Neural cell (in vitro differentiated cells): ENCODE measurements around the gene NKD1.

Experiments used
- POLR2AphosphoS5 ChIP-seq: IDR thresholded peaks from 2 replicates; pipeline ENCODE4 v1.6.1; 2012
- TAF1 ChIP-seq: IDR thresholded peaks from 2 replicates; pipeline ENCODE4 v1.6.1; 2012; ENCODE audit warnings: low read depth
- TF ChIP-seq, protein P1 (sequence below): fragments of 450-650 bp; IDR thresholded peaks from 2 replicates; pipeline ENCODE4 v1.5.1; 2014; ENCODE audit warnings: antibody characterized with exemption, mild to moderate bottlenecking, moderate library complexity; ENCODE audit not compliant: poor library complexity, severe bottlenecking

DNA sequence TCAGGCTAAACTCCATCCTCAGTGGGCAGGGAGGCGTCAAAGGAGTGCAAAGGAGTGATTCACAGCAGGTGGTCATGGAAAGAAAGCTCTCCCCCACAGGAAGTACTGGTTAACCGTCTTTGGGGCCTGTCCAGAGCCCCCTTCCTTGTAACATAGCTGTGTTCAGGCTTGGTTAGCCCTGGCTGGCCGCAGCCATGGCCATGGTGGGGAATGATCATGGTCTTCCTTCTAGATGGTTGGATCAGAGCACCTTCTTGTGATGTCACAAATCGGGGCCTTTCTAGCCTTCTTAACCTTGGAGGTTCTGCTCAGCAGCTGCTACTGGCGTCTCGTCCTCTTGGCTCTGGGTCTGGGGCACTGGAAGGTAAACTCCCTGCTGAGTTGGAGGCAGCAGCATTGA lies 15.8 kb downstream of the NKD1 start:
- TF ChIP-seq POLR2AphosphoS5: no peak
- TF ChIP-seq TAF1: no peak
- TF ChIP-seq, protein P1, sequence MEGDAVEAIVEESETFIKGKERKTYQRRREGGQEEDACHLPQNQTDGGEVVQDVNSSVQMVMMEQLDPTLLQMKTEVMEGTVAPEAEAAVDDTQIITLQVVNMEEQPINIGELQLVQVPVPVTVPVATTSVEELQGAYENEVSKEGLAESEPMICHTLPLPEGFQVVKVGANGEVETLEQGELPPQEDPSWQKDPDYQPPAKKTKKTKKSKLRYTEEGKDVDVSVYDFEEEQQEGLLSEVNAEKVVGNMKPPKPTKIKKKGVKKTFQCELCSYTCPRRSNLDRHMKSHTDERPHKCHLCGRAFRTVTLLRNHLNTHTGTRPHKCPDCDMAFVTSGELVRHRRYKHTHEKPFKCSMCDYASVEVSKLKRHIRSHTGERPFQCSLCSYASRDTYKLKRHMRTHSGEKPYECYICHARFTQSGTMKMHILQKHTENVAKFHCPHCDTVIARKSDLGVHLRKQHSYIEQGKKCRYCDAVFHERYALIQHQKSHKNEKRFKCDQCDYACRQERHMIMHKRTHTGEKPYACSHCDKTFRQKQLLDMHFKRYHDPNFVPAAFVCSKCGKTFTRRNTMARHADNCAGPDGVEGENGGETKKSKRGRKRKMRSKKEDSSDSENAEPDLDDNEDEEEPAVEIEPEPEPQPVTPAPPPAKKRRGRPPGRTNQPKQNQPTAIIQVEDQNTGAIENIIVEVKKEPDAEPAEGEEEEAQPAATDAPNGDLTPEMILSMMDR: no peak
